Stimulated activated CD8-positive, alpha-beta memory T cell treated with anti-CD3 and anti-CD28 coated beads, Interleukin-15, amount 100 ng/mL, for 4 hours (primary cell): ENCODE results near the gene MED13L.

Experiments
- DNase-seq, 2 donors: peaks; one replicate each; pipeline ENCODE4 v3.0.0-alpha.2; 2020; ENCODE audit warnings: low read depth in 2 of 2

MED13L gene

GRCh38 chr12:115944392-115944742 lies 333.1 kb downstream of the MED13L start:
- no peak for DNase-seq

DNA sequence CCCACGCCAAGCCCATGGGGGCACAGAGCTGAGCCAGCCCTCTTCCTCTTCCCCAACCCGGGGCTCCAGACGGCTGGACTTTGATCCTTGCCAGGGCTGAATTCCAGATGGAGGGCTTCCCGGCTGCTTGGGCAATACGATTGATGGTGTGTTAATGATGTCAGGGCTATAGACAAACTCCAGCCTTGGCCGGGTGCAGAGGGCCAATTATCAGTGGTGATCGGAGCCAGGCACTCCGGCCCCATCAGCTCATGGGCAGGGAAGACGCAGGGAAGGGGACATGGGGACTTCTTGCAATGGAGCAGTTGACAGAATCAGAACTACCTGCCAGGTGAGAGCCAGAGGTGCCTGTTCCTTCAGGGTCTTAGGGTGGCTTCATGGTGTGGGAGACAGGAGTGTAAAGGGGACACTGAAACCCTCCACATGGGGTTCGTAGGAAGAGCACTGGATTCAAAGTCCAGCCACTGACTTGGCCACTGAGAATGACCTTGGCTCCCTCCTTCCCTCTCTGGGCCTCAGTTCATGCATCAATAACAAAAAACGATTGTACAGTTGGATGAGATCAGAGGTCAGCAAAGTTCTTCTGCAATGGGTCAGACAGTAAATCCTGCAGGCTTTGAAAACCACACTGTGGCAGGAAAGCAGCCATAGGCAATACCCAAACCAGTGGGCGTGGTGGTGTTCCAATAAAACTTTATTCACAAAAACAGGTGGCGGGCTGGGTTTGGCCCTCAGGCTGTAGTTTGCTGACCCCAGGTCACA lies 333.7 kb downstream of the MED13L start:
- no peak for DNase-seq

- DNase-seq: no peak
These were observed 334.2 kb downstream of the MED13L start for GRCh38 chr12:115943310-115943629.

DNA sequence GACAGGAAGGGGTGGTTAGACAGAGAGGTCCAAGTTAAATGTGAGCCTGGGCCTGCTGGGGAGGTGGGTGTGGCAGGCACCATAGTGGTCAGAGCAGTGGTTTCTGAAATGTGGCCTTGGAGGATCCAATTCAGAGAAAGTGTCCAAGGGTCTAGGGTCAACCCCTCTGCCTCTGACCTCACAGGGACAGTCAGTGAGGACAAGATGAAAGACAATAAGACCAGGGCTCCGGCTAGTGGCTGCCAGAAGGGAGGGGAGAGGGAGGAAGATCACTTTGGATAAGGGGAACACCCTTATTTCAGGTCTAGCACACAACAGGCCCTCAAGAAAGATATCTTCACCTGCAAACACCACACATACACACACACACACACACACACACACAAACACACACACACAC lies 335.1 kb downstream of the MED13L start:
- no peak for DNase-seq

- no peak for DNase-seq
These were observed 336.1 kb downstream of the MED13L start for GRCh38 chr12:115941362-115941761.

- no peak for DNase-seq
These were observed 338.6 kb downstream of the MED13L start for GRCh38 chr12:115938794-115939377.

DNA sequence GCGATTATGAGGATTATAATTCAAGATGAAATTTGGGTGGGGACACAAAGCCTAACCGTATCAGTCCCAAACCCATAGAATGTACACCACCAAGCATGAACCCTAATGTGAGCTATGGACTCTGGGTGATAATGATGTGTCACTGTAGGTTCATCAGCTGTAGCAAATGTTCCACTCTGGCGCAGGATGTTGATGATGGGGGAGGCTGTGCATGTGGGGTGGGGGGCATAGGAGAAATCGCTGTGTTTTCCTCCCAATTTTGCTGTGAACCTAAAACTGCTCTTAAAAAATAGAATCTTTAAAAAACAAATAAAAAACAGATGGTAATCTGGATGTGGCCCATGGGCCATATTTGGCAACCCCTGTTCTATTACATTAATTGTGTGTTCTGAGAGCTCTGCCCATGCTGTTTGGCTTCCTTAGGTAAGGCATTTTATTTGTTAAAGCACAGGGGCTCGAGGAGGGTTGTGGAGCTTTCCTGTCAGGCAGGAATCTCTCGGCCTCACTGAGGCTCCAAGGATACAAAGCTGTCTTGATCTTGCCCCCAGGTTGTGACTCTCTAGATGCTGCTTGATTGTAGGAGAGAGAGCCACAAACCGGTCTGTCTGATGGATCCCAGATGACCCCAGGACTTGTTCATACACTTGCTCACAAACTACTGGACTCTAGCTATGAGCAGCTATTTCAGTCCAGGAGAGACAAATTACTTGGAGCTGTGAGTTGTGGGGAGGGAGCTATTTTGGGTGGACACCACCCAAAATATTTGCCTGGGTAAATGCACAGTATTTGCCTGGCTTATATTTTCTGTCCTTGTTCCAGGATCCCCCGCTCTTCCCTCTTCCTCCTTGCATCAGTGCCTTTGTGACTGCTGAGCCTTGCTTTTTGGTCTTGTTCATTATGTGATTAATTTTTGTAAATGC lies 340.2 kb downstream of the MED13L start:
- no peak for DNase-seq

- no peak for DNase-seq
These were observed 342.6 kb downstream of the MED13L start for GRCh38 chr12:115934877-115935276.

DNA sequence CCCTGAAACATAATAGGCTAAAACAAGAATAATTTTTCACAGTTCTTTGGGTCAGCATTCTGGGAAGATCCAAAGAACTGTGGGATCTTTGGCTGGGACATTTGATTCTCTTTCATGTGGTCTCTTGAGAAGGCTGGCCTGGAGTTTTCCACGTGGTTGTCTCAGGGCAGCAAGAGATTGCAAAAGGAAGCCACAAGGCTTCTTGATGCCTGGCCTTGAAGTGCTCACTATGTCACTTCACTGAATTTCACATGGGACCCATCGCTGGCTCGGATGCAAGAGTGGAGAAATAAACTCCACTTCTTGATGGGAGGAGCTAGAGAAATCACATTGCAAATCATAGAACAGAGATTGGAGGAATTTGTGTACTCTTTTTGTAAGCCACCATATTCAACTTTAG lies 343.4 kb downstream of the MED13L start:
- DNase-seq: no peak

DNA sequence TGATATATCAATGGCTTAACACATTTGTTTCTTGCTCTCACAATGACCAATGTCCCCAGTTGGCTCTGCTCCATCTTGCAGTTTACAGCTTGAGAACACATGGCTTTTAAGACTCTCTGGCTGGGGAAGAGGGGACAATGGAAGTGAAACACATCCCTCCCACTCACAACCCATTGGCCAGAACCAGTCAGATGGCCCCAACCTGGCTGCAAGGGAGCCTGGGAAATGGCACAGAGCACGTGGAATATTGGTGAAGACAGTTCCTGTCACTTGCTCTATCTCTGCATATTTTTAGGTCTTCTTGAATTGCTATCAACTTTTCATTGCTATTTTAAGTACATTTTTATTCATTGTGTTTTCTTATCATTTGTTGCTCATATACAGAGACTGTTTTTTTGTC lies 345.4 kb downstream of the MED13L start:
- DNase-seq: no peak

DNA sequence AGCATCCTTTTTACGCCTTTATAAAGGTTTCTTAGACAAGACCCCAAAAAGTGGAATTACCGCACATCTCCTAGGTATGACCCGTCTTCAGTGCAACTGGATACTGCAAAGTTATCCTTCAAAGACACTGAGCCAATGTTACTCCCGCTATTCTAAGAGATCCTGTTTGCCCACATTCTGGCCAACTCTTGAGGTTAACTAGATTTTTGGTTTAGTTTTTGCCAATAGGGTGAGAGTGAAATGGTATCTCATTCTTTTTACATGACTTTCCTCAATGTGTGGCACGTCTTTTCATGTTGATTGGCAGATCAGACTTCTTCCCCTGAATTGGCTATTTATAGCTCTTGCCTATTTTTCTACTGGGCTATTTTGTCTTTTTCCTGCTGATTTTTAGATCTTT lies 347.2 kb downstream of the MED13L start:
- DNase-seq: no peak

DNA sequence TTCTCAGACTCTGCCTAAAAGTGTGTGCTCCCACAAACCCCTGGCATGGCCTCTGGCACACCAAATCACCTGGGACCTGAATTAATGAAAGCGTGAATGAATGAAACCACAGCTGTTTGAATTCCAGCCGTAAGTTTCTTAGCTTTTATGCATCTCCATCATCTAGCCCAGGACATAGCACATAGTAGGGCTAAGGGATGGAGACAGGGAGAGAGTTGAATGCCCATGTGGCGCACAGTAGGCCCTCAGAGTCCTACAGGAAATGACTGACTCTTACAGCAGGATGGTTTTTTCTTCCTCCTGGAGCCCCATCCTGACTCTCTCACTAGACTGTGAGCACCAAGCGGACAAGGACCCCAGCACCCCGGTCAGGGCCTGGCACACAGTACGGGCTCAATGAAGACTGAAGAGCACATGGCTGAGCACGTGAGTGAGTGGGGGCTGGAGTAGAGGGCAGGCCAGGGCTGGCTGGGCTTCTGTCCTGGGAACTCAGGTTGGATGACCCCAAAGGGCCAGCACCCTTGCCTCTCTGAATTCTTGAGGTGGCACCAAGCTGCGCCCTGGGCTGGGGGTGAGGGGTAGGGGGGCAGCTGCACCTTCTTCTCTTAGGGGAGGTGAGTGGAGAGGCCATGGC lies 351.3 kb downstream of the MED13L start:
- no peak for DNase-seq

DNA sequence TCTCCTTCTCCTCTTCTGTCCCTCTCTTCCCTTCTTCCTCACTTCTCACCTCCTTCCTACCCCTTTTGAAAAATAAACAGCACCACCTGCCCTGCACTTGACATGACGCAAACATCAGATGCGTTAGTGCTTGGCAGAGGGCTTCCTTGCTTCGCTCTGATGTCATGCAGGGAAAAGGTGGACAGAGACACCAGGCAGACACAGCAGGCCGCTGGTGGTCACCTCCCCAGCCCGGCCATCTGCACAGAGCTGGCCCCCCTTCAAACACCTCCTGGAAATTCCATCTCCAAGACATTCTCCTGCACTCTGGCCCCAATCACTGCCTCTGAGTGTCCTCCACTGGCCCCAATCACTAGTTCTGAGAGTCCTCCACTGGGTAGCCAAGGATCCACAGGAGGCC lies 353.6 kb downstream of the MED13L start:
- DNase-seq: no peak

DNA sequence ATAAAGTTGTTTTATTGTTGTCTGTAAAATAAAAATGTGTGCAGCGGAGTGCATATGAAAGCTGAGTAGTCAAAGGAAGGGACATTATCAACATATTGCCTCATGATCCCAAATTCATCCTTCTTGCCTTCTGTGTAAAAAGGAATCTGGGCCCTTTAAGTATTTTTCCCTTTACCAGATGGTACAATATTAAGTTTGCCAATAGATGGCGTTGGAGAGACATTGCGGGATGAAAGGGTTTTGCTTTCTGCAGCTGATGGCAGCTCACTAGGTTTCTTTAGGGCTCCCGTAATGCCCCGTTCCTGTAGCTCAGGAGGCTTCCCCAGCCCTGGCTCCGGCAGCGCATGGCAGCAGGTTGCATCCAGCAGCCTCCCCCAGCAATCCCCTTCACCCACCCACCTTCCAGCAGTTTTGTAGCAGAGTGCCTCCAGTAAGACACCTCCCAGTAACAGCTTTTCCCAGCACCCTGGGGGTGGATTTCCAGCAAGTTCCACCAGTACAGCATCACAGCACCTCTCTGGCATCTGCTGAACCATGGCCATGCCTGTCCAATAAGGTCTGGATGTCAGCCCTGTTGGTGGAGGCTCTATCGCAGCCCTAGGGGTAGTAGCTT lies 354.4 kb downstream of the MED13L start:
- DNase-seq: no peak

- DNase-seq: no peak
These were observed 356.9 kb downstream of the MED13L start for GRCh38 chr12:115920395-115921183.

DNA sequence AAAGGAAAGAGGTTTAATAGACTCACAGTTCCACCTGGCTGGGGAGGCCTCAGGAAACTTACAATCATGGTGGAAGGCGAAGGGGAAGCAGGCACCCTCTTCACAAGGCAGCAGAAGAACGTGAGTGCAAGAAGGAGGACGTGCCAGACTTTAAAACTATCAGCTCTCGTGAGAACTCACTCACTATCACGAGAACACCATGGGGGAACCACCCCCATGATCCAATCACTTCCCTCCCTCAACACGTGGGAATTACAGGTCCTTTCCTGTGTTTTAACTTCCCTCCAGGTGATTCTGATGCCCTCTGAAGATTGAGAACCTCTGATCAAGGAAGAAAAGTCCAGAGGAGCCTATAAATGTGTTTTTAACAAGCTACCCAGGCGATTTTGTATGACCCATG lies 358.7 kb downstream of the MED13L start:
- no peak for DNase-seq

GRCh38 chr12:115916910-115917668 lies 360.4 kb downstream of the MED13L start:
- peak; percentile 28 to 31 for DNase-seq

DNA sequence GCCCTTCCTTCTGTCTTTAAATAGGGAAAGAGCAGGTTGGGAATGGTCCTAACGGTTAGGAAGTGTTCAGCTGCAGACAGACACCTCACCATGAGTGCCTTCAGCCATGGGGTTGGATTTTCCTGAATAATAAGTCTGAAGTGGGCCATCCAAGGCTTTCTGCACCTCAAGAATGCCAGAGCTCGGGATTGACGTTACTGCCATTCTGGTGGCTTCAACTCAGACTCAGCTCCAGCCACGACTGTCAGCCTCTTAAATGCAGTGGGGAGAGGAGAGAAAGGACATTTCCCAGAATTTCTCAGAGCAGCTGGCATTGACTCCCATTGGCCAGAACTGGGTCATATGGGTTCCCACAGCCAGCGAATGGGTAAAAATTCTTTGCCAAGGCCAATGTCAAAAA lies 363.4 kb downstream of the MED13L start:
- DNase-seq: no peak

DNA sequence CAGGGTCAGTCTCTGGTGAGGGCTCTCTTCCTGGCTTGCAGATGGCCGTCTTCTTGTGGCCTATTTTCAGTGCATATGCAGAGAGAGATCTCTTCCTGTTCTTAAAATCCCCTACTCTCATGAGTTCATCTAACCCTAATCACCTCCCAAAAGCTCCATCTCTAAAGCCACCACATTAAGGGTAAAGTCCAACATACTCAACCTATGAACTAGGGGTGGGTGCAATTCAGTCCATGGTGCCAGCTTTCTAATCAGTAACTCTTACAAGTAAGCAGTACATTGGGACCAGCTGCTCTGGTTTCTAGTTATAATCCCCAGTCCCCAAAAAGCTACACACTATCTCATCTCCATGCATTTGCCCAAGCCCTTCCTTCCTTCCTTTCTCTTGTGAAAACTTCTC lies 365.1 kb downstream of the MED13L start:
- DNase-seq: no peak

DNA sequence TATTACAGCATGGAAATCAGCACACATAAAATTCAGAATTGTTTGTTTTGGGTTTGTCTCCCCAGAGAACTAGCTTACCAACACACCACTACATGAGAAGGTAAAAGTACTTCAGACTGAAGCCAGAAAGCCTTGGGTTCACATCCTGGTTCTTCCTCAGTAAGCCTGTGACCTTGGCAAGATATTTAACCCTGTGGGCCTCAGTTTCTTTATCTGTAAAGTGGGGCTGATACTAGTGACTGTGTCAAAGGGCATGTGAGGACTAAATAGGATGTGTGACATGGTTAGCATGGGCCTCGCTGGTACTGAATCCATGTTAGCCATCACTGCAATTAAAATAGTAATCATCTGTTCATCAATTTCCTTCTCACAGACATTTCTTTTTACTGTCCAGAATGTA lies 366.1 kb downstream of the MED13L start:
- no peak for DNase-seq
